SK-N-SH (cell line): ENCODE data around the gene TGFA.

Experiments used
- EZH2phosphoT487 ChIP-seq: fragments of 200-600 bp; sonication (generic); IDR thresholded peaks from 2 replicates; pipeline ENCODE4 v1.6.1; 2017; ENCODE audit warnings: low read depth, mixed run types, mild to moderate bottlenecking, antibody characterized with exemption, moderate library complexity, borderline replicate concordance
- FOSL2 ChIP-seq: IDR thresholded peaks from 2 replicates; pipeline ENCODE4 v1.4.0; 2012; ENCODE audit warnings: low read depth, mild to moderate bottlenecking, moderate library complexity, borderline replicate concordance
- NRF1 ChIP-seq: IDR thresholded peaks from 2 replicates; pipeline ENCODE4 v1.6.1; 2012; ENCODE audit warnings: low read depth, mild to moderate bottlenecking, low read length
- SMC3 ChIP-seq: IDR thresholded peaks from 2 replicates; pipeline ENCODE4 v1.6.1; 2012; ENCODE audit warnings: low read depth, low read length, improper control_type of control experiment
- YY1 ChIP-seq: IDR thresholded peaks from 2 replicates; pipeline ENCODE4 v1.4.0; 2012; ENCODE audit warnings: low read depth, mild to moderate bottlenecking
- TF ChIP-seq, protein P1 (sequence below): IDR thresholded peaks from 2 replicates; pipeline ENCODE4; 2012
- TF ChIP-seq, protein P2 (sequence below): fragments of 200-600 bp; sonication (generic); IDR thresholded peaks from 2 replicates; pipeline ENCODE4 v1.6.1; 2017; ENCODE audit warnings: antibody characterized with exemption, mild to moderate bottlenecking, moderate library complexity
- TF ChIP-seq, protein P3 (sequence below): fragments of 150-350 bp; IDR thresholded peaks from 2 replicates; pipeline ENCODE4 v1.6.1; 2016; ENCODE audit warnings: mild to moderate bottlenecking, low read depth, low read length
- TF ChIP-seq, protein P4 (sequence below): IDR thresholded peaks from 2 replicates; pipeline ENCODE4 v1.4.0; 2012; ENCODE audit warnings: low read depth
- TF ChIP-seq, protein P5 (sequence below): fragments of 150-350 bp; IDR thresholded peaks from 2 replicates; pipeline ENCODE4 v1.6.1; 2017; ENCODE audit warnings: antibody characterized with exemption, low read length, low read depth, borderline replicate concordance

DNA sequence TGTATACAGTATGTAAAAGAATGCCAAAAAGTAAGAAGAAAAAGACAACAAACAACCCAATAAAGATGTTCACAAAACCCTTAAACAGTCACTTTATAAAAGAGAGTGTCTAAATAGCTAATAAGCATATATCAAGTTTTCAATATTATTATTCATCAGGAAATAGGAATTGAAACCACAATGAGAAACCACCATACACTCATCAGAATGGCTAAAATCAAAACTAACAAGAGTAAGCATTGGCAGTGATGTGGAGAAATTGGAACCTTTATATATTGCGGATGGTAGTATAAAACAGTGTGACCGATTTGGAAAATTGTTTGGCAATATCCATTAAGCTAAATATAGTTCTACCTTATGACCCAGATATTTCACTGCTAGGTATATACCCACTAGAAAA, 20.5 kb upstream of the TGFA start:
- TF ChIP-seq, protein P1, sequence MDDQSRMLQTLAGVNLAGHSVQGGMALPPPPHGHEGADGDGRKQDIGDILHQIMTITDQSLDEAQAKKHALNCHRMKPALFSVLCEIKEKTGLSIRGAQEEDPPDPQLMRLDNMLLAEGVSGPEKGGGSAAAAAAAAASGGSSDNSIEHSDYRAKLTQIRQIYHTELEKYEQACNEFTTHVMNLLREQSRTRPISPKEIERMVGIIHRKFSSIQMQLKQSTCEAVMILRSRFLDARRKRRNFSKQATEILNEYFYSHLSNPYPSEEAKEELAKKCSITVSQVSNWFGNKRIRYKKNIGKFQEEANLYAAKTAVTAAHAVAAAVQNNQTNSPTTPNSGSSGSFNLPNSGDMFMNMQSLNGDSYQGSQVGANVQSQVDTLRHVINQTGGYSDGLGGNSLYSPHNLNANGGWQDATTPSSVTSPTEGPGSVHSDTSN, result no peak
- TF ChIP-seq, protein P2, sequence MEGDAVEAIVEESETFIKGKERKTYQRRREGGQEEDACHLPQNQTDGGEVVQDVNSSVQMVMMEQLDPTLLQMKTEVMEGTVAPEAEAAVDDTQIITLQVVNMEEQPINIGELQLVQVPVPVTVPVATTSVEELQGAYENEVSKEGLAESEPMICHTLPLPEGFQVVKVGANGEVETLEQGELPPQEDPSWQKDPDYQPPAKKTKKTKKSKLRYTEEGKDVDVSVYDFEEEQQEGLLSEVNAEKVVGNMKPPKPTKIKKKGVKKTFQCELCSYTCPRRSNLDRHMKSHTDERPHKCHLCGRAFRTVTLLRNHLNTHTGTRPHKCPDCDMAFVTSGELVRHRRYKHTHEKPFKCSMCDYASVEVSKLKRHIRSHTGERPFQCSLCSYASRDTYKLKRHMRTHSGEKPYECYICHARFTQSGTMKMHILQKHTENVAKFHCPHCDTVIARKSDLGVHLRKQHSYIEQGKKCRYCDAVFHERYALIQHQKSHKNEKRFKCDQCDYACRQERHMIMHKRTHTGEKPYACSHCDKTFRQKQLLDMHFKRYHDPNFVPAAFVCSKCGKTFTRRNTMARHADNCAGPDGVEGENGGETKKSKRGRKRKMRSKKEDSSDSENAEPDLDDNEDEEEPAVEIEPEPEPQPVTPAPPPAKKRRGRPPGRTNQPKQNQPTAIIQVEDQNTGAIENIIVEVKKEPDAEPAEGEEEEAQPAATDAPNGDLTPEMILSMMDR, result no peak
- TF ChIP-seq SMC3 (no peak), NRF1 (no peak), YY1 (no peak), EZH2phosphoT487 (no peak), FOSL2 (no peak)
- TF ChIP-seq, protein P3, sequence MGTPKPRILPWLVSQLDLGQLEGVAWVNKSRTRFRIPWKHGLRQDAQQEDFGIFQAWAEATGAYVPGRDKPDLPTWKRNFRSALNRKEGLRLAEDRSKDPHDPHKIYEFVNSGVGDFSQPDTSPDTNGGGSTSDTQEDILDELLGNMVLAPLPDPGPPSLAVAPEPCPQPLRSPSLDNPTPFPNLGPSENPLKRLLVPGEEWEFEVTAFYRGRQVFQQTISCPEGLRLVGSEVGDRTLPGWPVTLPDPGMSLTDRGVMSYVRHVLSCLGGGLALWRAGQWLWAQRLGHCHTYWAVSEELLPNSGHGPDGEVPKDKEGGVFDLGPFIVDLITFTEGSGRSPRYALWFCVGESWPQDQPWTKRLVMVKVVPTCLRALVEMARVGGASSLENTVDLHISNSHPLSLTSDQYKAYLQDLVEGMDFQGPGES, result no peak
- TF ChIP-seq, protein P4, sequence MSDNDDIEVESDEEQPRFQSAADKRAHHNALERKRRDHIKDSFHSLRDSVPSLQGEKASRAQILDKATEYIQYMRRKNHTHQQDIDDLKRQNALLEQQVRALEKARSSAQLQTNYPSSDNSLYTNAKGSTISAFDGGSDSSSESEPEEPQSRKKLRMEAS, result no peak
- TF ChIP-seq, protein P5, sequence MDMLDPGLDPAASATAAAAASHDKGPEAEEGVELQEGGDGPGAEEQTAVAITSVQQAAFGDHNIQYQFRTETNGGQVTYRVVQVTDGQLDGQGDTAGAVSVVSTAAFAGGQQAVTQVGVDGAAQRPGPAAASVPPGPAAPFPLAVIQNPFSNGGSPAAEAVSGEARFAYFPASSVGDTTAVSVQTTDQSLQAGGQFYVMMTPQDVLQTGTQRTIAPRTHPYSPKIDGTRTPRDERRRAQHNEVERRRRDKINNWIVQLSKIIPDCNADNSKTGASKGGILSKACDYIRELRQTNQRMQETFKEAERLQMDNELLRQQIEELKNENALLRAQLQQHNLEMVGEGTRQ, result no peak
